SK-N-SH (cell line): ENCODE data around the gene HIF1A. TPM values are rescaled to one million over a fixed set of nuclear protein-coding genes. Genes with fewer than 3 reads are reported as not detected.

ENCODE experiments used
- CTCF ChIA-PET: fragments of 300-600, 350-600 bp; formaldehyde crosslinking; extraction: SDS; loops from one replicate; lab custom pipeline; 2021; lab: Yijun Ruan, JAX
- POLR2A ChIA-PET: fragments of 350-600 bp; sonication (Branson Sonifier 250); formaldehyde crosslinking; extraction: SDS; loops from one replicate; lab custom pipeline; 2020; ENCODE audit warnings: antibody characterized with exemption, inconsistent platforms; lab: Yijun Ruan, JAX
- DNase-seq: peaks from one replicate; pipeline ENCODE4 v3.0.0; 2012
- H2AFZ ChIP-seq: fragments of 200-600 bp; sonication (generic); 2 replicates; pipeline ENCODE4 v1.8.1; 2016; ENCODE audit warnings: antibody characterized with exemption, mild to moderate bottlenecking, low read depth
- H3F3A ChIP-seq: fragments of 200-600 bp; sonication (generic); replicated peaks from 2 replicates; pipeline ENCODE3; 2016; ENCODE audit warnings: antibody characterized with exemption, mild to moderate bottlenecking; ENCODE audit not compliant: insufficient read depth
- H3K27ac ChIP-seq, 2 experiments: fragments of 200-500 bp in 1 of 2; fragments of 200-600 bp in 1 of 2; sonication (Bioruptor generic) in 1 of 2; sonication (generic), shearing (Covaris generic) in 1 of 2; 2 replicates each; pipeline versions ENCODE4 v1.5.1 to v1.6.1; 2014 to 2016; ENCODE audit warnings: low read depth in 2 of 2, inconsistent platforms in 1 of 2, low read length in 1 of 2, mild to moderate bottlenecking in 1 of 2, mixed read lengths in 1 of 2
- H3K27me3 ChIP-seq: fragments of 200-600 bp; sonication (generic), shearing (Covaris generic); 2 replicates; pipeline ENCODE4 v1.6.1; 2016; ENCODE audit warnings: mixed run types; ENCODE audit not compliant: insufficient read depth
- H3K36me3 ChIP-seq, 2 experiments: fragments of 200-500 bp in 1 of 2; fragments of 200-600 bp in 1 of 2; sonication (Bioruptor generic) in 1 of 2; sonication (generic) in 1 of 2; replicated peaks in 1 of 2; 2 replicates each; pipeline versions ENCODE3 to v1.5.1; 2014 to 2016; ENCODE audit warnings: low read length in 1 of 2, mild to moderate bottlenecking in 1 of 2; ENCODE audit not compliant: insufficient read depth in 2 of 2, control insufficient read depth in 1 of 2
- H3K4me1 ChIP-seq, 2 experiments: fragments of 200-500 bp in 1 of 2; fragments of 200-600 bp in 1 of 2; sonication (Bioruptor generic) in 1 of 2; sonication (generic), shearing (Covaris generic) in 1 of 2; 2 replicates each; pipeline versions ENCODE4 v1.5.1 to v1.6.1; 2014 to 2016; ENCODE audit warnings: low read depth in 1 of 2, low read length in 1 of 2, mixed run types in 1 of 2; ENCODE audit not compliant: insufficient read depth in 2 of 2, control insufficient read depth in 1 of 2
- H3K4me2 ChIP-seq: fragments of 200-600 bp; sonication (generic), shearing (Covaris generic); 2 replicates; pipeline ENCODE4 v1.6.1; 2017; ENCODE audit warnings: mixed run types
- H3K4me3 ChIP-seq, 2 experiments: fragments of 200-500 bp in 1 of 2; fragments of 200-600 bp in 1 of 2; sonication (Bioruptor generic) in 1 of 2; sonication (generic), shearing (Covaris generic) in 1 of 2; 2 replicates each; pipeline versions ENCODE4 v1.5.1 to v1.8.1; 2014 to 2016; ENCODE audit warnings: low read depth in 2 of 2, inconsistent platforms in 1 of 2, low read length in 1 of 2, mild to moderate bottlenecking in 1 of 2, mixed read lengths in 1 of 2, moderate library complexity in 1 of 2
- H3K79me2 ChIP-seq: fragments of 200-600 bp; sonication (generic); 2 replicates; pipeline ENCODE4 v1.8.1; 2017; ENCODE audit warnings: mild to moderate bottlenecking; ENCODE audit not compliant: insufficient read depth
- H3K9ac ChIP-seq: fragments of 200-600 bp; sonication (generic); 2 replicates; pipeline ENCODE4 v1.6.1; 2017; ENCODE audit warnings: mixed run types
- H3K9me2 ChIP-seq: fragments of 200-600 bp; sonication (generic); 2 replicates; pipeline ENCODE4 v1.6.1; 2017; ENCODE audit warnings: mixed run types
- H3K9me3 ChIP-seq: fragments of 200-600 bp; sonication (generic); 2 replicates; pipeline ENCODE4 v1.6.1; 2017; ENCODE audit warnings: mixed run types, mild to moderate bottlenecking, moderate library complexity
- H4K20me1 ChIP-seq: fragments of 200-600 bp; sonication (generic); 2 replicates; pipeline ENCODE4 v1.6.1; 2017; ENCODE audit warnings: mild to moderate bottlenecking, mixed run types; ENCODE audit not compliant: insufficient read depth
- CHD2 ChIP-seq: fragments of 150-350 bp; IDR thresholded peaks from 2 replicates; pipeline ENCODE4 v1.6.1; 2018; ENCODE audit warnings: low read length; ENCODE audit not compliant: partially characterized antibody
- EP300 ChIP-seq, 2 experiments: IDR thresholded peaks; 2 replicates each; pipeline versions ENCODE4 v1.4.0 to v1.6.1; 2012; ENCODE audit warnings: borderline replicate concordance in 1 of 2, low read depth in 1 of 2, low read length in 1 of 2
- FOSL2 ChIP-seq: IDR thresholded peaks from 2 replicates; pipeline ENCODE4 v1.4.0; 2012; ENCODE audit warnings: low read depth, mild to moderate bottlenecking, moderate library complexity, borderline replicate concordance
- FOXM1 ChIP-seq: IDR thresholded peaks from 2 replicates; pipeline ENCODE4 v1.4.0; 2012; ENCODE audit warnings: low read depth, mild to moderate bottlenecking
- MAX ChIP-seq: IDR thresholded peaks from 2 replicates; pipeline ENCODE4 v1.4.0; 2012; ENCODE audit warnings: low read depth
- MXI1 ChIP-seq: IDR thresholded peaks from 2 replicates; pipeline ENCODE4 v1.6.1; 2012; ENCODE audit warnings: mild to moderate bottlenecking, low read depth, low read length, improper control_type of control experiment
- PBX3 ChIP-seq: IDR thresholded peaks from 2 replicates; pipeline ENCODE4; 2012
- RAD21 ChIP-seq: IDR thresholded peaks from 2 replicates; pipeline ENCODE4 v1.6.1; 2012; ENCODE audit warnings: mild to moderate bottlenecking, low read length
- RCOR1 ChIP-seq: fragments of 150-350 bp; IDR thresholded peaks from 2 replicates; pipeline ENCODE4 v1.6.1; 2017; ENCODE audit warnings: antibody characterized with exemption, low read length
- REST ChIP-seq: IDR thresholded peaks from 2 replicates; pipeline ENCODE4 v1.6.1; 2012; ENCODE audit warnings: mild to moderate bottlenecking, low read depth, low read length, moderate library complexity
- RFX5 ChIP-seq: IDR thresholded peaks from 2 replicates; pipeline ENCODE4 v1.6.1; 2012; ENCODE audit warnings: mild to moderate bottlenecking, improper control_type of control experiment, low read length
- RXRA ChIP-seq: IDR thresholded peaks from 2 replicates; pipeline ENCODE4 v1.4.0; 2012; ENCODE audit warnings: low read depth, mild to moderate bottlenecking, borderline replicate concordance
- TAF1 ChIP-seq: IDR thresholded peaks from 2 replicates; pipeline ENCODE4 v1.6.1; 2012; ENCODE audit warnings: low read depth, mild to moderate bottlenecking, low read length, moderate library complexity, borderline replicate concordance
- TCF12 ChIP-seq: IDR thresholded peaks from 2 replicates; pipeline ENCODE4 v1.4.0; 2012
- TEAD4 ChIP-seq: IDR thresholded peaks from 2 replicates; pipeline ENCODE4 v1.4.0; 2012; ENCODE audit warnings: mild to moderate bottlenecking, borderline replicate concordance; ENCODE audit not compliant: insufficient read depth
- USF2 ChIP-seq: fragments of 150-350 bp; IDR thresholded peaks from 2 replicates; pipeline ENCODE4 v1.6.1; 2017; ENCODE audit warnings: antibody characterized with exemption, low read length, low read depth, borderline replicate concordance
- YY1 ChIP-seq: IDR thresholded peaks from 2 replicates; pipeline ENCODE4 v1.4.0; 2012; ENCODE audit warnings: low read depth, mild to moderate bottlenecking
- ZBTB33 ChIP-seq: IDR thresholded peaks from 2 replicates; pipeline ENCODE4 v1.4.0; 2012; ENCODE audit warnings: low read depth, borderline replicate concordance
- WGBS: methylation state at CpG from one replicate; pipeline ENCODE4 v1.1.6; 2017; ENCODE audit warnings: low lambda C conversion rate; 5-methylcytosine and 5-hydroxymethylcytosine counted together
- polyA plus RNA-seq, 3 experiments: library from polyadenylated mRNA; depleted of rRNA; stranded (reverse); fragments of >200 nt; gene quantifications; 2 replicates each; pipeline ENCODE4 v1.2.3, GENCODE V29; 2012

Gene HIF1A
- polyA plus RNA-seq, 1 of the 3 experiments (the other 2 are of a cell fraction), result 20.8 TPM

GRCh38 chr14:61754627-61755381 is 59.5 kb downstream of the HIF1A start:
- no peak for DNase-seq
- H3F3A ChIP-seq, result peaks cover 22% of the 10 kb centered on the region

More at GRCh38 chr14:61754627-61755381, 59.5 kb downstream of the HIF1A start:
- H3K79me2 ChIP-seq, result no peaks in the 10 kb centered on the region
- TF ChIP-seq TAF1, result no peak
- no peak for TF ChIP-seq RAD21
- no peak for TF ChIP-seq MAX
- TF ChIP-seq YY1, result no peak
- TF ChIP-seq MXI1, result no peak
- no peak for TF ChIP-seq ZBTB33
- TF ChIP-seq CHD2, result no peak
- no peak for TF ChIP-seq RXRA
- TF ChIP-seq PBX3, result no peak
- TF ChIP-seq TCF12, result no peak
- TF ChIP-seq FOXM1, result no peak
- no peak; a peak in 1 of 4 replicates for TF ChIP-seq EP300 (IDR thresholded peaks at IDR 0.05; ENCODE audit: borderline replicate concordance in 1 of 2, low read depth in 1 of 2, low read length in 1 of 2)
- no peak for TF ChIP-seq USF2
- no peak for TF ChIP-seq REST
- no peak for TF ChIP-seq FOSL2
- TF ChIP-seq RCOR1, result no peak
- no peak for TF ChIP-seq TEAD4
- no peak for TF ChIP-seq RFX5
- no peaks in the 10 kb centered on the region for H4K20me1 ChIP-seq
- POLR2A ChIA-PET, result no interaction called here
- 91% methylated on average over 5 of the region's 5 CpGs for WGBS
- H3K9me2 ChIP-seq, result no peaks in the 10 kb centered on the region
- H3K27me3 ChIP-seq, result no peaks in the 10 kb centered on the region
- no peak overlapping the region for H3K4me3 ChIP-seq
- H3K9me3 ChIP-seq, result no peaks in the 10 kb centered on the region
- peaks cover 6 to 23% of the 10 kb centered on the region in 2 experiments for H3K36me3 ChIP-seq
- no peak overlapping the region for H3K27ac ChIP-seq
- no peak overlapping the region for H3K9ac ChIP-seq
- peaks cover 4 to 11% of the 10 kb centered on the region in 2 experiments; a peak in 2 of 4 replicates for H3K4me1 ChIP-seq
- H2AFZ ChIP-seq, result no peak overlapping the region
- CTCF ChIA-PET, result interaction anchor here (0.6 kb wide), 1 partner anchor 12 kb away, joined by 4 read pairs; no protein-coding TSS in a partner anchor
- H3K4me2 ChIP-seq, result no peak overlapping the region
